ENCODE measurements around the gene MTHFSD.

- TF ChIP-seq POLR2A (IDR thresholded peaks at IDR 0.05; ENCODE audit: low read depth, low read length) (no peak), CTCF (IDR thresholded peaks at IDR 0.05; ENCODE audit: extremely low read depth in 1 of 2, insufficient read depth in 1 of 2, low read depth in 1 of 2, low read length in 2 of 2) (no peak), FOS (IDR thresholded peaks at IDR 0.05; ENCODE audit: borderline replicate concordance, insufficient read depth, low read length) (no peak), MYC (IDR thresholded peaks at IDR 0.05; ENCODE audit: low read depth, low read length) (no peak), EZH2 (IDR thresholded peaks at IDR 0.05; ENCODE audit: borderline replicate concordance, low read depth, low read length, severe bottlenecking) (no peak), POLR2AphosphoS5 (IDR thresholded peaks at IDR 0.05; ENCODE audit: insufficient read depth, low read depth, low read length) (no peak), GATA2 (IDR thresholded peaks at IDR 0.05; ENCODE audit: insufficient read depth, insufficient read length, low read depth, low read length) (no peak), MAX (IDR thresholded peaks at IDR 0.05; ENCODE audit: insufficient read depth, insufficient read length) (no peak)
Measured at GRCh38 chr16:86528061-86528929, 26.7 kb downstream of the MTHFSD start.
